DOHH2 (cell line): Measurements from ENCODE around the gene ARHGAP11A.

Source experiments
- H3F3A ChIP-seq: fragments of 200-600 bp; sonication (generic), shearing (Covaris generic); 2 replicates; pipeline ENCODE4 v1.6.0; 2016; ENCODE audit warnings: antibody characterized with exemption, mild to moderate bottlenecking; ENCODE audit not compliant: control insufficient read depth, insufficient read depth
- H3K27ac ChIP-seq: fragments of 200-600 bp; sonication (generic); 2 replicates; pipeline ENCODE4 v1.5.1; 2014; ENCODE audit warnings: low read depth, mild to moderate bottlenecking, low read length, moderate library complexity
- H3K27me3 ChIP-seq: fragments of 200-600 bp; sonication (generic); 2 replicates; pipeline ENCODE4 v1.6.1; 2014; ENCODE audit warnings: mild to moderate bottlenecking, low read length, mixed read lengths; ENCODE audit not compliant: control insufficient read depth
- H3K36me3 ChIP-seq: fragments of 200-600 bp; sonication (generic); 2 replicates; pipeline ENCODE4 v1.6.1; 2014; ENCODE audit warnings: mild to moderate bottlenecking, low read length, moderate library complexity, mixed read lengths; ENCODE audit not compliant: control insufficient read depth
- H3K4me1 ChIP-seq: fragments of 200-600 bp; sonication (generic); 2 replicates; pipeline ENCODE4 v1.6.1; 2014; ENCODE audit warnings: mild to moderate bottlenecking, low read length, mixed read lengths; ENCODE audit not compliant: control insufficient read depth
- H3K4me2 ChIP-seq: fragments of 200-600 bp; sonication (generic); 2 replicates; pipeline ENCODE4 v1.6.0; 2014; ENCODE audit warnings: mild to moderate bottlenecking, low read length, moderate library complexity
- H3K4me3 ChIP-seq: fragments of 200-600 bp; sonication (generic); 2 replicates; pipeline ENCODE4 v1.5.1; 2014; ENCODE audit warnings: mild to moderate bottlenecking, low read length, mixed read lengths
- H3K79me2 ChIP-seq: fragments of 200-600 bp; sonication (generic); 2 replicates; pipeline ENCODE4 v1.6.1; 2014; ENCODE audit warnings: mild to moderate bottlenecking, low read length, mixed read lengths; ENCODE audit not compliant: control insufficient read depth
- H3K9me2 ChIP-seq: fragments of 200-600 bp; sonication (generic); replicated peaks from 2 replicates; pipeline ENCODE4 v1.6.1; 2014; ENCODE audit warnings: mild to moderate bottlenecking, low read length, mixed read lengths; ENCODE audit not compliant: control insufficient read depth
- H3K9me3 ChIP-seq: fragments of 200-600 bp; sonication (generic); 2 replicates; pipeline ENCODE4 v1.6.1; 2014; ENCODE audit warnings: antibody characterized with exemption, low read length, mixed read lengths; ENCODE audit not compliant: control insufficient read depth, insufficient read depth
- H4K20me1 ChIP-seq: fragments of 200-600 bp; sonication (generic); 2 replicates; pipeline ENCODE4 v1.6.0; 2014; ENCODE audit warnings: low read depth, mild to moderate bottlenecking, antibody characterized with exemption, low read length, moderate library complexity; ENCODE audit not compliant: control insufficient read depth, insufficient read depth
- EZH2phosphoT487 ChIP-seq: fragments of 200-600 bp; sonication (generic); IDR thresholded peaks from 2 replicates; pipeline ENCODE4 v1.6.1; 2017; ENCODE audit warnings: borderline replicate concordance, mild to moderate bottlenecking, antibody characterized with exemption, low read length, moderate library complexity, mixed read lengths
- TF ChIP-seq, protein P1 (sequence below): fragments of 200-600 bp; sonication (generic); IDR thresholded peaks from one replicate; pipeline ENCODE4 v1.5.1; 2014; ENCODE audit warnings: antibody characterized with exemption, mild to moderate bottlenecking, low read depth, low read length; ENCODE audit not compliant: poor library complexity, severe bottlenecking

Gene ARHGAP11A

DNA sequence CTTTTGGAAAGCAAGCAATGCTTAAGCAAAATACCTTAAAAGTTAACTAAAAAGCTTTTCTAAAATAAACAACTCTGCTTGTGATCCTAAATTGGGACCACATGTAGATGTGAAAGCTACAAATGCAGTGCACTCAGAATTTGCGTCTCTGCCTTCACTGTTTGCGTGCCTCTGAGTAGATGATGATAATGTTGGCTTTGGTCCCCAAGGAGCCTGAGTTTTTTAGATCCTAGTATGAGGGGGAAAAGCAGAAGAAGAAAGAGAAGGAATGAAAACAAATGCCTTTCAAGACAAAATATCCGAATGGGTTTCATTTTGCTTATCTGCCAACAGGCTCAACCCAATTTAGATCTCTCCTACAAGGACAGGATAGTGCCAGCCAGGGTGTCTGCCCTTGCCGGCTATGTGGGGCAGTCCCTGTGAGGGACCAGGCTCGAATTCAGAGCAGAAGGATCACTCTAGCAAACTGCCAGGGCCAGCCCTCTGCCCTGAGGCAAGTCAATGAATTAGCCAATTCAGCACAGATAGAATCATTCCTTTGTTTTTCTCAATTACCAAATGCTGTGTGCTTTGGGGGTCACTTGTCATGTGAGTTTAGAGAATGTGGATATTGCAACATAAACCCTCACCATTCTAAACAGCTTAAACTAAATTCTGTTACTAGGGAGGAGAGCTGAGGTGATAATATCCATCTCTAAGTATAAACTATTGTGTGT is 54.8 kb downstream of the ARHGAP11A start:
- no peak overlapping the region for H3K27ac ChIP-seq
- H3K4me3 ChIP-seq = no peak overlapping the region
- H3K4me1 ChIP-seq = no peaks in the 10 kb centered on the region
- H3K9me2 ChIP-seq = no peaks in the 10 kb centered on the region
- TF ChIP-seq, protein P1, sequence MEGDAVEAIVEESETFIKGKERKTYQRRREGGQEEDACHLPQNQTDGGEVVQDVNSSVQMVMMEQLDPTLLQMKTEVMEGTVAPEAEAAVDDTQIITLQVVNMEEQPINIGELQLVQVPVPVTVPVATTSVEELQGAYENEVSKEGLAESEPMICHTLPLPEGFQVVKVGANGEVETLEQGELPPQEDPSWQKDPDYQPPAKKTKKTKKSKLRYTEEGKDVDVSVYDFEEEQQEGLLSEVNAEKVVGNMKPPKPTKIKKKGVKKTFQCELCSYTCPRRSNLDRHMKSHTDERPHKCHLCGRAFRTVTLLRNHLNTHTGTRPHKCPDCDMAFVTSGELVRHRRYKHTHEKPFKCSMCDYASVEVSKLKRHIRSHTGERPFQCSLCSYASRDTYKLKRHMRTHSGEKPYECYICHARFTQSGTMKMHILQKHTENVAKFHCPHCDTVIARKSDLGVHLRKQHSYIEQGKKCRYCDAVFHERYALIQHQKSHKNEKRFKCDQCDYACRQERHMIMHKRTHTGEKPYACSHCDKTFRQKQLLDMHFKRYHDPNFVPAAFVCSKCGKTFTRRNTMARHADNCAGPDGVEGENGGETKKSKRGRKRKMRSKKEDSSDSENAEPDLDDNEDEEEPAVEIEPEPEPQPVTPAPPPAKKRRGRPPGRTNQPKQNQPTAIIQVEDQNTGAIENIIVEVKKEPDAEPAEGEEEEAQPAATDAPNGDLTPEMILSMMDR = no peak
- TF ChIP-seq EZH2phosphoT487 = no peak
- no peaks in the 10 kb centered on the region for H3K79me2 ChIP-seq
- H3K9me3 ChIP-seq = no peaks in the 10 kb centered on the region
- H3K4me2 ChIP-seq = no peak overlapping the region
- H3F3A ChIP-seq = no peaks in the 10 kb centered on the region
- no peaks in the 10 kb centered on the region for H3K27me3 ChIP-seq
- H3K36me3 ChIP-seq = no peaks in the 10 kb centered on the region
- no peaks in the 10 kb centered on the region for H4K20me1 ChIP-seq

DNA sequence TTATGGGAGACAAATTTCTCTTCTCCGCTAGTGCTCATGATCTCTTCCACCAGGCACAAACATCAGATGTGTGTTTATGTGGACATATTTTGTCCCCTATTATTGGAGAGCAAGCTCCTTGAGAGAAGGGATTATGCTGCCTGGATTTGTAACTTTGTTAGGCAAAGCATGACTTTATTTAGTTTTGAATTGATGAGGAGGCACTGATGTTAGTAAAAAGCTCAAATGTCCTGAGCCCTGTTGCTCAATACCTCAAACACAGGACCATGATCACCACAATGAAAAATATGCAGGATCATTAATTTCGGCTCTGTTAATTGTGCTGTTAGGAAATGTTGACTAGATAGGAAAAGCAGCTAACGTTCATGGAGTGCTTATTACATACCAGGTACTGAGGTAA is 55.3 kb downstream of the ARHGAP11A start:
- H3K79me2 ChIP-seq = no peaks in the 10 kb centered on the region
- no peak overlapping the region for H3K4me2 ChIP-seq
- no peaks in the 10 kb centered on the region for H3K4me1 ChIP-seq
- H3F3A ChIP-seq = no peaks in the 10 kb centered on the region
- H3K9me3 ChIP-seq = no peaks in the 10 kb centered on the region
- no peaks in the 10 kb centered on the region for H3K27me3 ChIP-seq
- H4K20me1 ChIP-seq = no peaks in the 10 kb centered on the region
- no peak for TF ChIP-seq EZH2phosphoT487
- TF ChIP-seq, protein P1 = no peak
- H3K36me3 ChIP-seq = no peaks in the 10 kb centered on the region
- no peak overlapping the region for H3K27ac ChIP-seq
- no peaks in the 10 kb centered on the region for H3K9me2 ChIP-seq
- no peak overlapping the region for H3K4me3 ChIP-seq

DNA sequence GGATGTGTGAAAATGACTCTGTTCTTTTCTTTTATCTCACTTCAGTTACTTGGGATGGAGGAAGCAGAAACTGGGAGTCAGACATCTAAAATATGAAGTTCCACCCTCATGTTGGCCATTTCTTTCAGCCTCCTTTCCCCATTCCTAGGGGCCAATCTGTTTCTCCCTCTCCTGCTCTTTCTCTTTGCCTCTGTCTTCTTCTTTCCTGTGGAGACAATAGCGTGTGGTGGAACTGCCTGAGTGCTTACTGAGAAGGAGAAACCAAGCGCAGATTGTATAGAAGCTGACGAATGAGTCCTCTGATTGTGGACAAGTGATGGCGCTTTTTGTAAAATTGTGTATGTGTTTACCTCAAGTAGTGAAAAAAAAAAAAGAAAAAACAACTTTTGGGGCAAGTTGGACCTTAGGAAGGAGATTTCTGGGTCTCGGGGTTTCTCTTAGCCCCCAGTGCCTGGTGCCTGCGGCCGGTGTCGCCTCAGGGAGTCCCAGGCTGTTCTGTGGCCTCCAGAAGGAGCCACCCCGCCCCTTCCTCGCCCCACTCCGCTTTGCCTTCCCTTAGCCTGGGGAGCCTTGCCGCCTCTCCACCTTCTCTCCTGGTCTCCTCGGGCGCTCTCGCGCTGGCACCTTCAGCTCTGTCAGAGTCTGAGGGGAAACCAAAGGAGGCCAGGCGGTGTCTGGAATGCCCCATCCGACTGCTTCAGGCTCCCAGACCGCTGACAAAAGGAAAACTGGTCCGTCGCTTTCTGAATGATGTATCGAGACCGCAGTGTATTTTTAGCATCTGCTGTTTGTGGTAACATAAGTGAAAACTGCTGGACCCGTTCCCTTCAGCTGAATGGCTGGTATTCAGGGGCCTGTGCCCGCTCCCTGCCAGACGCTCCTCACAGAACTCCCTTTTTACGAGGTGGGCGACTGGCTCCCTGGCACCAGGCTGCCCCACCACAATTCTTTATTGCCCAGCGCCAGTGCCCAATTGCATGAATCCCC is 56.3 kb downstream of the ARHGAP11A start:
- H3K79me2 ChIP-seq = no peaks in the 10 kb centered on the region
- H3K9me2 ChIP-seq = no peaks in the 10 kb centered on the region
- H3K27me3 ChIP-seq = no peaks in the 10 kb centered on the region
- TF ChIP-seq, protein P1 = no peak
- no peak for TF ChIP-seq EZH2phosphoT487
- no peak overlapping the region for H3K4me2 ChIP-seq
- no peaks in the 10 kb centered on the region for H3F3A ChIP-seq
- H3K36me3 ChIP-seq = no peaks in the 10 kb centered on the region
- no peak overlapping the region for H3K4me3 ChIP-seq
- H4K20me1 ChIP-seq = no peaks in the 10 kb centered on the region
- H3K9me3 ChIP-seq = no peaks in the 10 kb centered on the region
- H3K4me1 ChIP-seq = no peaks in the 10 kb centered on the region
- no peak overlapping the region for H3K27ac ChIP-seq
